Activated naive CD4-positive, alpha-beta T cell (primary cell): Measurements from ENCODE around the gene SDK1.
"Not testable (repeated sequence)": the region's sequence is repeated elsewhere in the genome, so short reads cannot be mapped to it uniquely, and the experiment has no call there.

Experiments
- DNase-seq, 4 experiments: peaks; one replicate each; lab custom pipeline; 2025; lab: John Stamatoyannopoulos, UW

Gene SDK1

GRCh38 chr7:4227105-4228010 is 926.3 kb downstream of the SDK1 start:
- no peak for DNase-seq

- DNase-seq: no peak
Observed at GRCh38 chr7:4230352-4230751, 929.3 kb downstream of the SDK1 start.

DNA sequence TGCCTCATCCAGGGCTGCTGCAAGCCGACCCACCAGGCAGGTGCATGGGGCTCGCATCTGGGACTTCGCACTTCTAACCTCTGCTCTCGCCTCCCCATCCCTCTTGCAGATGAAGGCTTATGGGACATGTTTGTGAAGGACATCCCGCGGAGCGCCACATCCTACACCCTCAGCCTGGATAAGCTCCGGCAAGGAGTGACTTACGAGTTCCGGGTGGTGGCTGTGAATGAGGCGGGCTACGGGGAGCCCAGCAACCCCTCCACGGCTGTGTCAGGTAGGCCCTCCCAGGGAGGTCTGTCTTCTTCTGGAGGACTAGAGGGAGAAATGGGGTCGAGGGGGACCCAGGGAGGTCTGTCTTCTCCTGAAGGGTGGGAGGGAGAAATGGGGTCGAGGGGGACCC is 932.1 kb downstream of the SDK1 start:
- no peak for DNase-seq

GRCh38 chr7:4233621-4234497 is 932.8 kb downstream of the SDK1 start:
- no peak for DNase-seq

- no peak for DNase-seq
Observed at GRCh38 chr7:4234498-4234855, 933.4 kb downstream of the SDK1 start.

- no peak for DNase-seq
Observed at GRCh38 chr7:4234886-4235285, 933.8 kb downstream of the SDK1 start.

GRCh38 chr7:4235596-4235995 is 934.5 kb downstream of the SDK1 start:
- DNase-seq: no peak

DNA sequence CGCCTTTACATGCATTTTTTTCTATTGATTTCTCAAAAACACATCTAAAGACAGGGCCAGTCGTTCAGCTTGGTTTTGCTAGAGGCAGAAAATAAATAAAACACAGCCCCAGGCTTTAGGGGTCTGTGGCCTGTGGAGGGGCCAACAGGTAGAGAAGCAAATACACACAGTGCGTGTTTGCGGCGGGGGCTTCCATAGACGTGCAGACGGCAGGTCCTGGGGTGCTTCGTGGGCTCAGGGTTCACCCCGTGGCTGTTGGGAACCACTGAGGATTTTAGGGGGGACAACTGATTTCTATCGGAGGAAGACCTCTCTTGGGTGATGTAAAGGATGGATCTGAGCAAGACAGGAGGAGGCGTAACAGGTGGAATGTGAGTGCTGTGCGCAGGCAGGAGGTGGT is 935.3 kb downstream of the SDK1 start:
- no peak for DNase-seq

- not testable (repeated sequence) for DNase-seq
Observed at GRCh38 chr7:4236873-4237272, 935.8 kb downstream of the SDK1 start.

DNA sequence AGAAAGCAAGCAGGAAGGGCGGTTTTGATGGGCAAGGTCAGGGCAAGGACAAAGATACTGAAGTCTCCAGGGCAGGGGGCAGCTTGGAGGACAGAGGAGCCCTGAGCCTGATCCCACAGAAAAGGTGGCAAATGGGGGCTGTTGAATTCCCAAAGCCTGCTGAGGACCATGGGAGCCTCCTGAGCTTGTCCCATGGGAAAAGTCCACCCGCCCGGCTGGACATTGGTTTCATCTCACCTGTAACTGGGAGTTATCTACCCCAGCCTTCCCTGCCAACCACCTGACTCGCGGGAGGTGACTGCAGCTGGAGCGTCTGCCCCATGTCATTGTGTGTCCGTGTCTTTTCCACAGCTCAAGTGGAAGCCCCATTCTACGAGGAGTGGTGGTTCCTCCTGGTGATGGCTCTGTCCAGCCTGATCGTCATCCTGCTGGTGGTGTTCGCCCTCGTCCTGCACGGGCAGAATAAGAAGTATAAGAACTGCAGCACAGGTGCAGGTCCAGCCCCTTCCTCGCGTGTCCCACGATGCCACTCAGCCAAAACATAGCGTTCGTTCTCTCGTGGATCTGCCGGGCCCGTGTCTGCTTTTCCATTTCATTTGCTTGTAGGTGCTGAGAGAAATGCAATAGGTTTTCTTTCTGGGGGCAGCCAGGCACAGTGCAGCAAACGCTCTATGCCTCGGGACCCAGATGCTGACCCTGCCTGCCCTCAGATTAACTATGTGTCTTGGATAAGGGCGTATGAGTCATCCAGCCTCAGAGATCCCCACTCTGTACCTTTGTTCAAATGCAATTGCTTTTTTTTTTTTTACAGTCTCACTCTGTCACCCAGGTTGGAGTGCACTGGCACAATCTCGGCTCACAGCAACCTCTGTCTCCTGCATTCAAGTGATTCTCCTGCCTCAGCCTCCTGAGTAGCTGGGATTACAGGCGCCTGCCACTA is 936.5 kb downstream of the SDK1 start:
- no peak for DNase-seq

- no peak for DNase-seq
Observed at GRCh38 chr7:4238861-4239260, 937.8 kb downstream of the SDK1 start.

GRCh38 chr7:4240042-4240441 is 939.0 kb downstream of the SDK1 start:
- DNase-seq: no peak

- DNase-seq: no peak
Observed at GRCh38 chr7:4240520-4241303, 939.7 kb downstream of the SDK1 start.

- no peak for DNase-seq
Observed at GRCh38 chr7:4241304-4241612, 940.2 kb downstream of the SDK1 start.

- DNase-seq: no peak
Observed at GRCh38 chr7:4241791-4242190, 940.7 kb downstream of the SDK1 start.

DNA sequence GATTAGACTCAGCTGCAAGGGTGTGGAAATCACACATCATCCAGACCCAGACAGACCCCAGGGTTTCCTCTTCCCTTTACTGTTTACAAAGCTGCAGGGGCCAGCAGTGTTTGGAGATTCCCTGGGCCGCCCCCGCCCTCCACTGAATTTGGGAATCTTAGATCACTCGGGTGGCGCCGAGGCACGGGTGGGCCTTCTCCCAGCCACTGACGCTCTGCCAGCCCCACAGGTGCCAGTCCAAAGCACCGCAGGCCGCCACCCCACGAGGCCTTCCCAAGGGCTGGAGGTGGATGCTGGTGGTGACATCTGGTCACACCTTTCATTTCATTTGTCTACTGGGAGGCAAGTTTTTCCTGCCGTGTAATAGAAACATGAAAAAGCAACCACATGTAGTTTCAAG is 941.7 kb downstream of the SDK1 start:
- DNase-seq: no peak

- no peak for DNase-seq
Observed at GRCh38 chr7:4244041-4244440, 943.0 kb downstream of the SDK1 start.

GRCh38 chr7:4244635-4245034 is 943.6 kb downstream of the SDK1 start:
- DNase-seq: no peak

DNA sequence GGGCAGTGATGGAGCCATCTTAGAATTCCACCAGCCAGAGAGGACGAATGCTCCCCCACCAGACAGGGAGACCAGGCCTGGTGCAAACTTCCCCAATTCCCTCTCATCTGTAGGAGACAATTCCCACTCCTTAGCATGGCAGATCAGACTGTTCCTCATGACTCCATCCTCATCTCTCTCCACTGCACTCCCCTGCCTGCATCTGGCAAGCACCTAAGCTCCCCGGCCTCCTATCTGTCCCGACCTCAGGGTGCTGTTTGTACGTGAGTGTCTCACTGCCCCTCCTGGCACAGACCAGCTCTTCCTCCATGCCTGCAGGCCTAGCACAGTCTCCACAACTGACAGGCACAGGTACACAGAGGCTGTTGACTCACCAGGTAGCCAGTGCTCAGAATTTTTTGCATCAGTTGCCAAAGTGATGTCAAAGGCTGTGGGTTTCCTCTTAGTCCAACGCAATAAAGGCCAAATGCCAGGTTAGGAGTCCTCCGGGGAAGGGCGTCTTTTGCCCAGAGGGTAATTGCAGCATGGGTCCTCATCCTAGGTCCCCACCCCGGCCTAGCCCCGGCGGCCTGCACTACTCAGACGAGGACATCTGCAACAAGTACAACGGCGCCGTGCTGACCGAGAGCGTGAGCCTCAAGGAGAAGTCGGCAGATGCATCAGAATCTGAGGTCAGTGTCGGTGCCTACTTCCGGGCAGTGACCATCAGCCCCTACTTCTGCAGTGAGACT is 944.2 kb downstream of the SDK1 start:
- no peak for DNase-seq

DNA sequence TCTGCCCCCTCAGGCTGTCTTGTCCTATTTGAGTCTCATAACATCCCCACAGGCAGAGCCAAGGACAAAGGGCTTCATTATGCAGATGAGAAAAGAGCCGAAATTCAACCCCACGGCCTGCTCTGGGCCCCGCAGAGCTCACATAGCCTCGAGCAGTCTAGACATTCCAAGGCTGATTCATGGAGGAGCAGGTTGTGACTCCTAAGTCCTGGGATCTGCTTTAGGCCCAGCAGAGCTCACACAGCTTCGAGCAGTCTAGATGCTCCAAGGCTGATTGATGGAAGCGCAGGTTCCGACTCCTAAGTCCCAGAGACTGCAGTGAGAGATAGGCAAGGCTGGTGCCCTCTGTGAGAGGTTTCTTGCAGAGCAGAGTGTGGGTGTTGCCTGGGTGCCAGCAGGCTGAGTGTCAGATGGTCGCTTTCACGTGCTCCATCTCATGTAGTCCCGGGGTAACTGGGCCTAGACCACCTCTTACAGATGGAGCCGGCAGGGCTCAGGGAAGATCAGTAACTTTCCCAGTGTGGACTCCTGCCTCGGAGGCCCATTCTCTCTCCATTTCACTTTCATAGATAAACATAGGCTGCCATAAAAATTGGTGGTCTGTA is 944.9 kb downstream of the SDK1 start:
- no peak for DNase-seq
